Esophagus muscularis mucosa (tissue), 4 donors: ENCODE measurements around the gene CXCL17. TPM values are rescaled to one million over a fixed set of nuclear protein-coding genes. Genes with fewer than 3 reads are reported as not detected.

Experiments used
- DNase-seq: peaks from one replicate; pipeline ENCODE4 v3.0.0-alpha.2; 2017; ENCODE audit errors: extremely low spot score
- H3K27ac ChIP-seq, 4 donors: fragments of 200-600 bp; sonication (generic); replicated peaks in 1 of 4; 1 replicate in 3 of 4; 2 replicates in 1 of 4; pipeline ENCODE4 v1.5.1; 2016 to 2019; ENCODE audit warnings: mild to moderate bottlenecking in 1 of 4
- H3K27me3 ChIP-seq, 4 donors: fragments of 200-600 bp; sonication (generic); one replicate each; pipeline versions ENCODE4 v1.5.1 to v1.6.0; 2016 to 2019
- H3K36me3 ChIP-seq, 4 donors: fragments of 200-600 bp; sonication (generic); one replicate each; pipeline ENCODE4 v1.5.1; 2016 to 2019
- H3K4me1 ChIP-seq, 4 donors: fragments of 200-600 bp; sonication (generic); one replicate each; pipeline ENCODE4 v1.5.1; 2016 to 2019
- H3K4me3 ChIP-seq, 4 donors: fragments of 200-600 bp; sonication (generic); 1 replicate in 2 of 4; 2 replicates in 2 of 4; pipeline ENCODE4 v1.5.1; 2016 to 2019; ENCODE audit warnings: mild to moderate bottlenecking in 4 of 4, moderate library complexity in 1 of 4
- H3K9me3 ChIP-seq, 4 donors: fragments of 200-600 bp; sonication (generic); 1 replicate in 3 of 4; 2 replicates in 1 of 4; pipeline ENCODE4 v1.5.1; 2016 to 2019
- CTCF ChIP-seq, 3 experiments: fragments of 200-600 bp in 2 of 3; fragments of 450-650 bp in 1 of 3; sonication (generic) in 2 of 3; IDR thresholded peaks; one replicate each; pipeline ENCODE4 v1.5.1; 2017 to 2019; ENCODE audit warnings: antibody characterized with exemption in 3 of 3, mild to moderate bottlenecking in 2 of 3, moderate library complexity in 1 of 3
- EP300 ChIP-seq: sonication (generic); formaldehyde crosslinking; IDR thresholded peaks from one replicate; pipeline ENCODE4 v1.6.1; 2017; ENCODE audit warnings: antibody characterized with exemption
- POLR2A ChIP-seq: fragments of 450-650 bp; IDR thresholded peaks from one replicate; pipeline ENCODE4 v1.6.1; 2017; ENCODE audit warnings: antibody characterized with exemption, moderate library complexity, mild to moderate bottlenecking, low read depth
- POLR2AphosphoS5 ChIP-seq, 2 donors: sonication (generic); formaldehyde crosslinking; IDR thresholded peaks; one replicate each; pipeline ENCODE4 v1.6.1; 2017; ENCODE audit warnings: antibody characterized with exemption in 2 of 2
- WGBS: methylation state at CpG from one replicate; pipeline ENCODE4 v1.1.5; 2018; 5-methylcytosine and 5-hydroxymethylcytosine counted together
- intact Hi-C: fragments of 100-400 bp; cut with DNase I; formaldehyde crosslinking; loops from one replicate; pipeline ENCODE4 v1.15.1; 2023
- total RNA-seq, 4 donors: library from RNA; depleted of rRNA; stranded (reverse); fragments of >200 nt; gene quantifications; one replicate each; pipeline versions ENCODE4 v1.1.0 to v1.2.1, GENCODE V29; 2016

Gene CXCL17
- total RNA-seq, 4 donors from 2014 or later = 1.2 TPM; not detected in 3

GRCh38 chr19:42424345-42424707, 18.4 kb downstream of the CXCL17 start:
- intact Hi-C loops = no loop called here
- no peak for TF ChIP-seq EP300
- TF ChIP-seq POLR2A = no peak
- no peak for TF ChIP-seq CTCF (IDR thresholded peaks at IDR 0.05)
- no peak for TF ChIP-seq POLR2AphosphoS5 (IDR thresholded peaks at IDR 0.05)
- Histone ChIP-seq H3K4me1 (peaks cover 36 to 45% (median 38%) of the 10 kb centered on the region in 4 donors), H3K27me3 (no peaks in the 10 kb centered on the region), H3K9me3 (no peaks in the 10 kb centered on the region), H3K27ac (peak overlapping the region in 2 of 4 donors; percentile 67 to 81), H3K4me3 (peak overlapping the region; percentile 62 to 83 (median 68)), H3K36me3 (no peaks in the 10 kb centered on the region)
- DNase-seq = no peak
- WGBS = 73% methylated on average over 15 of the region's 15 CpGs

DNA sequence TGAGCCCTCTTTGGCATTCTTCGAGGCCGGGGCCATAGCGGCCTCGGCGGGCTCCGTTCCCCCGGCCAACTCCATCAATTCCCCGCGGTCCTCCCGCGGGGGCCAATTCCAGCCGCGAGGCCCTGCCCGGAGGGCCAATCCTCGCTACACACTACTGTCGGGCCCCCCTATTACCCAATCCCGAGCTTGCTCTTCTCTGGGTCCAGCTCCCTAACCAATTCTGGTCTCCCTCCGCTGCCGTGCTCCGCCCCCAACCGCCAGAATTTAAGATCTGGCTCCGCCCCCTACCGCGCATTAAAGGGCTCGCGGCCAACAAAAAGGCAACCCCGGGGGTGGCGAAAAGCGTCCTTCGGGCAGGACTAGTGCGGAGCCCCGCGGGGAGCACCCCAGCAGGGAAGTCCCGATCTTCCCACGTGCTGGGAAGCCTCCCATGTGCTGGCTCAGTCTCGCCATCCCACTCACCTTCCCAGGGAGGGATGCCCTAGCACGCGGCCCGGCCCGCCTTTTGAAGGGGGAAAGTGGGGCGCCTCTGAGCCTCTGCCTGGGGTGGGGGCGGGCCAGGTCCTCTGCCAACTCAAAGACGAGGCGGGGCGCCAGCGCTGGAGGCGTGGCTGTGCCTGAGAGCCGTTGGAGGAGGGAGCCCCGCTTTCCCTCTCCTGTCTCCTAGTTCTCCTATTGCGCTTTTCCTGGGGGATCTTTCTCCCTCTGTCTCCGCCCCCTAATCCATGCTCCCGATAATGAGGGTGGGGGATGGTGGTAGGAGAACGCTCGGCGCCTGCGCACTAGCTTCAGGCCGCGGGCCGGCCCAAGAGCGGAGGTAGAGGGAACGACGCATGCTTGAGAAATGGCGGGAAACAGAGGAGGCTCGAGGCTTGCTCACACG, 19.0 kb downstream of the CXCL17 start:
- peak; percentile 96 for DNase-seq
- peak overlapping the region; percentile 62 to 83 (median 68) for H3K4me3 ChIP-seq
- H3K4me1 ChIP-seq = peaks cover 36 to 45% (median 43%) of the 10 kb centered on the region in 4 donors
- 20% methylated on average over 28 of the region's 65 CpGs for WGBS
- peak overlapping the region; percentile 63 to 81 (median 70) for H3K27ac ChIP-seq
- no peaks in the 10 kb centered on the region for H3K36me3 ChIP-seq
- no peaks in the 10 kb centered on the region for H3K27me3 ChIP-seq
- intact Hi-C loops = no loop called here
- TF ChIP-seq EP300 (no peak), POLR2A (no peak), POLR2AphosphoS5 (IDR thresholded peaks at IDR 0.05) (peak; percentile 45 to 74), CTCF (IDR thresholded peaks at IDR 0.05) (no peak)
- no peaks in the 10 kb centered on the region for H3K9me3 ChIP-seq

DNA sequence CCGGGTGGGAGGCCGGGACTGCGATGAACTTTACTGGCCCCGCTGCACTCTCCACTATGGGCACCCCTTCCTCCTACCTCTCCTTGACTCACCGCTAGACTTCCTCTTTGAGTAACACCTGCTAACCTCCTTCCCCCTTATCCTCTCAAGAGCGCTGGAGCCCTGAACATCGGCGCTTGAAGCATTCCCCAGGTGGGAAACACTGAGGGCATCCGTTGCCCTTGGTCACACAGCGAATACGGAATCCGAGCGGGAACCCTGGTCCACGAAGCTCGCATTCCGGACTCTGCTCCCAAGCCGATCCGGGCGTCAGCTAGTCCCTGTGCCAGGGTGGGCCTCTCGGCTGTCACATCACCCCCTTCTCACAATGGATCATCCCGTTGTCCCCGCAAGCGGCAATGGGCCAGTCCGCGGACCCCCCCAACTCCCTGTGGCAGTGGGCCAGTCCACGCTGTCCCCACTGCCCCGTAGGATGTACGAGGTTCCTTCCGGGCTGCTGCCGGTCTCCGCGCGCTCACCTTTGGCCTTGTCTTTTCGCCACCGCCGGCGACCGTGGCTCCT, 19.8 kb downstream of the CXCL17 start:
- DNase-seq = no peak

More for the DNA sequence above, 19.8 kb downstream of the CXCL17 start:
- intact Hi-C loops = no loop called here
- peak overlapping the region; percentile 62 to 83 (median 68) for H3K4me3 ChIP-seq
- 5% methylated on average over 7 of the region's 38 CpGs for WGBS
- peaks cover 36 to 45% (median 43%) of the 10 kb centered on the region in 4 donors for H3K4me1 ChIP-seq
- no peaks in the 10 kb centered on the region for H3K9me3 ChIP-seq
- no peaks in the 10 kb centered on the region for H3K27me3 ChIP-seq
- peak overlapping the region; percentile 63 to 81 (median 70) for H3K27ac ChIP-seq
- TF ChIP-seq POLR2A (no peak), POLR2AphosphoS5 (IDR thresholded peaks at IDR 0.05) (no peak), EP300 (no peak), CTCF (IDR thresholded peaks at IDR 0.05) (no peak)
- H3K36me3 ChIP-seq = peaks cover 0 to 3% (median 0%) of the 10 kb centered on the region in 4 donors
